ENCODE measurements around the gene AMY2B.
"Not testable (repeated sequence)": the region's sequence is repeated elsewhere in the genome, so short reads cannot be mapped to it uniquely, and the experiment has no call there.

The AMY2B gene

DNA sequence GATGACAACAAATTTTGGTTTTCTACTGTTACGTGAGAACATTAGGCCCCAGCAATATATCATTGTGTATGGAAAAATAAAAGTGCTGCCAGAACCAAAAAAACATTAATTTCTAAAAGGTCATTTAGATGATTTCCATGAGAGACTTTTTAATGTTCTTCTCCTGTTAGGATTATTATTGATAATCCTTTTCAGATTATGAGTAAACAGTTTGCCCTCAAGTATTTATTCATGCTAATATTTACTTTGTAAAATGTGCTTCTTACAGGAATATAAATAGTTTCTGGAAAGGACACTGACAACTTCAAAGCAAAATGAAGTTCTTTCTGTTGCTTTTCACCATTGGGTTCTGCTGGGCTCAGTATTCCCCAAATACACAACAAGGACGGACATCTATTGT is at the start of gene AMY2B:
Gene AMY2B, plus strand, starts transcription at position 301 of the 400 bp plus-strand sequence. Its CDS starts 14 bp downstream, at position 315.
- DNase-seq = not testable (repeated sequence)

DNA sequence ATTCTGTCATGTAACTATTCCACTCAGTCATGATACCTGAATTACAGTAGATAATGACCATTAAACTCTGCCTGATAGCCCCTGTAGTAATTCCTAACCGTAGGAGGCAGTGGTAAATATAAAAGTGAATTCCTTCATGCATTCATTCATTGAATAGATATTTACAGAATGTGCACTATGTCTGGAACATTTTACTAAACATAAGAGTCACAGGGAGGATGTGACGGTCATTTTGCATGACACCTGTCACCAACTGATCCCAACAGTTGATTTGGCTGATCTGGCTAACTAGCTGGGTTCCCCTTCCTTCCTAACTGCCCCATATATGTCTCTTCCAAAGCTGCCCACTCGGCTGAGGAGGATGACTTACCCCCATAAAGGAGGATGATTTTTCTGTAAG is 48.0 kb upstream of the AMY2B start:
- DNase-seq = no peak

DNA sequence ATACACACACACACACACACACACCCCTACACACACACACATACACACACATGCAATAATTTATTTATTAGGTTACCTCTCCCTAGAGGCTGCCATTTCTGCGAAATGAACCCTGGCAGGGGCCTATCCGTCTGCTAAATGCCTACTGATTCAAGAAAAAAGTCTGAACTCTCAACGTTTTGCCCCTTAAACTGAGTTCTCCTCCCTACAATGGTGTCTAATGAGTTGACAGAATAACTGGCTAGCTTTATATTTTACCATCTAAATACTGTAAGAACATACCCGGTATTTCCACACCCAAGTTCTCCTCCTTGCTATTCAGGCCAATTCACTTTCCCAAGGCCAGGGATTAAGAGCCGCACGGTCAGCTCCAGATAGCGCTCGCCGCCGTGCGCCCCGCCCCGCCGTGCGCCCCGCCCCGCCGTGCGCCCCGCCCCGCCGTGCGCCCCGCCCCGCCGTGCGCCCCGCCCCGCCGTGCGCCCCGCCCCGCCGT is 46.2 kb upstream of the AMY2B start:
- no peak for DNase-seq

DNA sequence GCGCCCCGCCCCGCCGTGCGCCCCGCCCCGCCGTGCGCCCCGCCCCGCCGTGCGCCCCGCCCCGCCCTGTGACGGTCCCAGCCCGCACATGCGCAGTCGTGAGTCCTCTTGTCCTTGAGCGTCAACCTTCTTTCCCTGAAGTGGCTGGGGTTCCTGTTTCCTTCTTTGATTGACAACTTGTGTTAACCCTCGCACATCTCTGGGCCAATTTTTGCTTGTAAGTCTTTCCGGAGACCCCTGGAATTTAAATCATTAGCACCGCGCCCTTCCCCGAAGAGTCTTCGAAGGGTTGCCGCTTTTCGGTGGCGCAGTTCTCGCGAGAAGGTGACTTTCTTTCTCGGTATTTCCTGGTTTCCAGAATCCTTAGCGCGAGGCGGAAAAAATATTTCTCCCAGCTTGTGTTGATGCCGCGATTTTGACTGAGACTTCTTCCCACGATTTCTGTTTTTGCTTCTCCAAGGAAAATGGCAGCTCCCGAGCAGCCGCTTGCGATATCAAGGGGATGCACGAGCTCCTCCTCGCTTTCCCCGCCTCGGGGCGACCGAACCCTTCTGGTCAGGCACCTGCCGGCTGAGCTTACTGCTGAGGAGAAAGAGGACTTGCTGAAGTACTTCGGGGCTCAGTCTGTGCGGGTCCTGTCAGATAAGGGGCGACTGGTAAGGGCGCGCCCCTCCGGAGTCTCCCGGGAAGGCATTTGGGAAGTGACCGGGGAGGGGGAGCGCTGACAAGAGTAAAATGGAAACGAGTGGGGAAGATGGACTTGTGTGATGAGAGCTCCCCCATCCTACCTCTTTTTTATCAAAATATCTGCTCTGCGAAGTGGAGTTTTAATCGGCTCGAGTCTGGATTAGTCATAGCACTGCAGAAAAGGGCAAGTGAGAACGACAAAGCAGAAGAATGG is 45.5 kb upstream of the AMY2B start, which contains the start of gene RNPC3:
Gene RNPC3, plus strand, starts transcription at position 93 of the 901 bp plus-strand sequence. Its CDS starts 372 bp downstream, at position 465.
- peak; percentile 94 for DNase-seq

DNA sequence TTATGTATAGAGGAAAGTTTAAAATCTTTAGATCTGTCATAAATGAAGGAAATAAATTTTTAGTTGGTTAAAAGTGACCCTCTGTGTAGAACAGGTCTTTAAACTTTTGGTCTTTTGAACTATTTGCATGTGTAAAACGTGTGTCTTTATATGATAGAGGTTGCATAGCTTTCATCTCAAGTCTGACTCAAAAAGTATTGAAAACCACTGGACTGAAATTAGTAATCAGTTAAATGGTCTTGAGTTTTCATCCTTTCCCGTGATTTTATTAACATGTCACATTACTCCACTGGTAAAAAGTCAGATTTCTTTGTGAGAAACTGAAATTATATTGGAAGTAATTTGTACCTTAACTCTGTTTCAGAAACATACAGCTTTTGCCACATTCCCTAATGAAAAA is 44.1 kb upstream of the AMY2B start:
- no peak for DNase-seq

DNA sequence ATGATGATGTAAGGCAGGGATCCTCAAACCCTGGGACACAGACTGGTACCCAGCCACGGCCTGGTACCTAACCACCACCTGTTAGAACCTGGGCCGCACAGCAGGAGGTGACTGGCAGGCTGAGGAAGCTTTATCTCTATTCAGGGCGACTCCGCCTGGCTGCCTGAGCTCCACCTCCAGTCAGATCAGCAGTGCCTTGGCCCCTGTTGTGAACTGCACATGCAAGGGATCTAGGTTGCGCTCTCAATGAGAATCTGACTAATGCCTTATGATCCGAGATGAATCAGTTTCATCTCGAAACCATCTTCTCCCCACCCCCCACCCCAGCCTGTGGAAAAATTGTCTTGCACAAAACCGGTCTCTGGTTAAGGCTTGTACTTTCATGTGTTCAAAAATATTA is 41.6 kb upstream of the AMY2B start:
- peak; percentile 65 for DNase-seq

DNA sequence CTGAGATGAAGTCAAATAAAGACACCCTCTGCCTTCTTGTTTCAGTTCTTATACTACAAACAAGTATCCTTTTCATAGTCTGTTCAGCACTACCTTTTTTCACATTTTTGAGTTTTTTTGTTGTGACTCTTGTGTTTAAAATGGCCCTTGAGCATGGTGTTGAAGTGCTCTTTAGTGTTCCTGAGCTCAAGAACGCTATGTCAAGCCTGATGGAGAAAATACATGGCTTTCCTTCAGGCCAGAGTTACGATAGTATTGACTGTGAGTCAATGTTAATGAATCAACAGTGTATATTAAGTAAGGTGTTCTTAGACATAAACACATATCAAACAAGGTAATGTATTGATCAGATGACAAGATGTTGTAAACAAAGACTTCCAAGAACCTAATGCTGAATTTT is 33.2 kb upstream of the AMY2B start:
- DNase-seq = no peak

DNA sequence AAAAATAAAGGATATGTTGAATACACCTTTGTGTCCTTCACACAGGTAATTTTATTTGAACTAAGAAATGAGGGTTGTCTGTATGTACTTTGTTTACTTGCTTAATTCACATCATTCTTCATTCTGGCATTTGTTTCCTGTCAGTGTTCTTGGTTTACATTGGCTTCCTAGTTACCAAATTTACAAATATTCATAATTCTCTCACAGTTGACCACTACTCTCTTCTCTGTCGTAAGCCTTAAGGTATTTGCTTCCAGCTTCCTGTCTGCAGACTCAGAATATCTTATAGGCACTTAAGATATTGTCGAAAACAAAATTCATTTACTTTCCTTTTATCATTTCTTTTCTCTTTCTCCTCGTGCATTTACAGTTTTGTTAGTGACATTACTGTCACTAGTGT is 30.0 kb upstream of the AMY2B start:
- no peak for DNase-seq

DNA sequence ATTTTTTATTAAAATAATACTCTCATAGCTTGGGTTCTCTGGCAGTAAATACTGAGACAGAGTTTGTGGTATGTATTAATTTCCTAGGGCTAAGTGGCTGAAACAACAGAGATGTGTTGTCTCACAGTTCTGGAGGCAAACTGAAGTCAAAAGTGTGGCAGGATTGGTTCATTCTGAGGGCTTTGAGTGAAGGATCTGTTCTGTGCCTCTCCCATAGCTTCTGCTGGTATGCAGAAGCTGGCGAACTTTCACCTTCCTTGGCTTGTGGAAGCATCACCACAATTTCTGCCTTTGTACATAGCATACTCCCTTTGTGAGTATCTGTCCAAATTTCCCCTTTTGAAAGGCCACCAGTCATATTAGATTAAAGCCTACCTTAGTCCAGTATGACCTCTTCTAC is 24.9 kb upstream of the AMY2B start:
- DNase-seq = no peak

DNA sequence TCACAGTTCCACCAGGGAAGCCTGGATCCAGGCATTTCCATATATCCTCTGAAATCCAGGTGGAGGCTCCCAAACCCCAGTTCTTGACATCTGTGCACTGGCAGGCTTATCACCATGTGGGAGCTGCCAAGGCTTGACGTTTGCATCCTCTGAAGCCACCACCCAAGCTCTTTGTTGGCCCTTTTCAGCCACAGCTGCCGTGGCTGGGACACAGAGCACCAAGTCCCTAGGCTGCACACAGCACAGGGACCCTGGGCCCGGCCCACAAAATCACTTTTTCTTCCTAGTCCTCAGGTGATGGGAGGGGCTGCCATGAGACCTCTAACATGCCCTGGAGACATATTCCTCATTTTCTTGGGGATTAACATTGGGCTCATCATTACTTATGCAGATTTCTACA is 23.5 kb upstream of the AMY2B start:
- no peak for DNase-seq

DNA sequence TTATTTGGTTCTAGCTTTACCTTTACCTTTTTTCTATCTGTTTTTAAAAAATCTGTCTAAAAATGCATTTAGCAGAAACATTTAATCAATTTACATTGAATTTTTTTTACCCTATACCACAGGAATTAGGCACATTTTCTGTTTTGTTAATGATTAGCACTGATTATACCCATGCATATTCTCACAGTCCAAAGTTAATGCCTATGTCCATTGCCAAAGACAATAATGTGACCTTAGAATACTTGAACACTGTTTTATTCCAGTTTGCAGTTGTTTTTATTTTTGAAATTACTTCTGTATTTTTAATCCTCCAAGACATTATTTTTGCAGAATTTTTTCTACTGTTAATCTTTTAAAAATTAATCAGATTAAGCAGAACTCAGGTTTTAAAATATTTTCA is 11.0 kb upstream of the AMY2B start:
- no peak for DNase-seq

DNA sequence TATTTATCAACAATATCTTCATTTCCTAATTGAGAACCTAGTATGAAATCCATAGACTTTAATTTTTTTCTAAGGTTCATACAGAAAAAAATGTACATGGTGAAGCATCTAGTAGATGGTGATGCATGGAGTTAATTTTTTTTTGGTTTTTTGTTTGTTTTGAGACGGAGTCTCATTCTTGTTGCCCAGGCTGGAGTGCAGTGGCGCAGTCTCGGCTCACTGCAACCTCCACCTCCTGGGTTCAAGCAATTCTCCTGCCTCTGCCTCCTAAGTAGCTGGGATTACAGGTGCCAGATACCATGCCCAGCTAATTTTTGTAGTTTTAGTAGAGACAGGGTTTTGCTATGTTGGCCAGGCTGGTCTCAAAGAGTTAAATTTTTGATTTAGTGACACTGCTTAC is 10.3 kb upstream of the AMY2B start:
- DNase-seq = not testable (repeated sequence)

DNA sequence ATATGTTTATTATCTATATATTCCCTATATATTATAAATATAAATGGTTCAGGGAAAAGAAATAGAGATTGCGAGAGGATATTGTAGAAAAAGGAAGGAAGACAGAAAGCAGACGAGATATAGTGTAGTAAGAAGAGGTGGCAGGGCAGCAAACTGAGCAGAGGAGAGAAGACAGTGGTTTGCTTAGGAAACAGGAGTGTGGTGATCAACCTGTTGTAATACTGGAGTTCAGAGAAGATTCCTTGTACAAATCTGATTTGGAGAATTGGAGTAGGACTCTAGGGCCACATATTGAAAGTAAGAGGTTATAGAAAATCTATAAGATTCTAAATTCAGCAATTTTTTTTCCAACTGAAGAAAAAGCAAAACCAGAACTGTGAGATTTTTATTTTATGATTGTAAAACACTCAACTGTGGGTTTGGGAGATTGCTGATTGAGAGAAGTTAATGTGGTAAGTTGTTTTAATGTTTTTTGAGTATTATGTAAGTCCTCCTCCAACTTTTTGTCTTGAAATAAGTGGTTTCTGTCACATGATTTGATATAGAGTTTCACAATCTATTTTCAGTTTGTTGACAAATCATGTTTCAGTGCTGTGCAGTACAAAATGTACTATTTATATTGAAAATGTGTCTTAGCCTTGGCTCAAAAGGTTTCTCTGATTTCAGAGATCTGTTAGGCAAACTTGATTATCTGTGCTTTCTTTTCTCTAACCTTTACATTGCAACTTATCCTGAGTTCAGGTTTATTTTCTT is 9.6 kb upstream of the AMY2B start:
- DNase-seq = no peak

DNA sequence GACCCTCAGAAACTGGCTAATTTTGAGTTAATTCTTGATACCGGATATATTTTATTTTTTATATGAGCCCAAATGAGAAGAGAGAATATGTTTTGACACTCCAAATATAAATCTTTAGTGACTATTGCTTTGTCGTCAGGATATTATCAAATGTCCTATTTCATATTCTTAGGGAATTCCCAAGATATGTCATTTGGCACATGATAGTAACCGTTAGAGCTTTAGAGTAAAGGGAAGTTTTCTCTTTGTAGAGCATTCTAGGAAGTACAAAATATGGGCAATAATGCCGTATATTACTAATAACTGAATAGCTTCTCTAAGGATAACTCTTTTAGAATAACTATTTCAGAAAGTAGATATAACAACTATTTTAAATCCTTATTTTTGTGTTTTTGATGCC is 8.3 kb upstream of the AMY2B start:
- DNase-seq = no peak

DNA sequence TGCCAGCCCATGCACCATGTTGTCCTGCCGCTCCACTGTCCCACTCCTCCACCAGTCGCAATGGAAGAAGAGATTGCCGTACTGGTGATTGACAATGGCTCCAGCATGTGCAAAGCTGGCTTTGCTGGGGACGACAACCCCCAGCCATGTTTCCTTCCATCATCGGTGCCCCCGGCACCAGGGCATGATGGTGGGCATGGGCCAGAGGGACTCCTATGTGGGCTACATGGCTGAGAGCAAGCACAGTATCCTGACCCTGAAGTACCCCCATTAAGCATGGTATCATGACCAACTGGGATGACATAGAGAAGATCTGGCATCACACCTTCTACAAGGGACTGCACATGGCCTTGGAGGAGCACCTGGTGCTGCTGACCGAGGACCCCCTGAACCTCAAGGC is 1.9 kb upstream of the AMY2B start:
- no peak for DNase-seq

DNA sequence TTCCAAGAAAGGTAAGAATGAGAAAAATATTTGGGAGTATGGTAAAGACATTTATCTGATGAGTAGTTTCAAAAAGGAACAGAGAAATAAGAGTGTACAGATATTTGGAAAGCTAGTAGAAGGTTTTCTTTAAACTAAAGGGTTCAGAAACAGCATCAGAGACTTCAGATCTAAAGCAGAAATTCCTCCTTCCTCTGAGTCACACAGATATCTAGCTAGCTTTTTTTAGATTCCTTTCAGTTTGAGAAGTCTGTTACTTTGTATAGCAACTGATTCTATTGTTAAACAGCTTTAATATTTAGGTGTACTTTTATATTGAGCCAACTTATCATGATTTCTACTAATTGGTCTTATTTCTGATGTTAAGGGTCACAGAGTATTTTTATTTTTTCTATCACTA is 4.7 kb downstream of the AMY2B start:
- DNase-seq = no peak

DNA sequence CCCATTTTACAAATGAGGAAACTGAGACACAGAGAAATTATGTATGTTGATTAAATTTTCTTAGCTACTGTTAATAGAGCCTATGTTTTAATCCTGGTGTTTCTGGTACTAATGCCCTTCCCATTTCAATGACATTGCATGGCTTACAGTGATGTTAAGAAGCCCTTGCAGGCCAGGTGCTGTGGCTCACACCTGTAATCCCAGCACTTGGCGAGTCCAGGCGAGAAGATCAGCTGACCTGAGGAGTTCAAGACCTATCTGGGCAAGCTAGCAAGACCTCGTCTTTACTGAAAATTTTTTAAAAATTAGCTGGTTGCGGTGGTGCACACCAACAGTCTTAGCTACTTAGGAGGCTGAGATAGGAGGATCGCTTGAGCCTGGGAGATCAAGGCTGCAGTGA is 5.4 kb downstream of the AMY2B start:
- DNase-seq = not testable (repeated sequence)

DNA sequence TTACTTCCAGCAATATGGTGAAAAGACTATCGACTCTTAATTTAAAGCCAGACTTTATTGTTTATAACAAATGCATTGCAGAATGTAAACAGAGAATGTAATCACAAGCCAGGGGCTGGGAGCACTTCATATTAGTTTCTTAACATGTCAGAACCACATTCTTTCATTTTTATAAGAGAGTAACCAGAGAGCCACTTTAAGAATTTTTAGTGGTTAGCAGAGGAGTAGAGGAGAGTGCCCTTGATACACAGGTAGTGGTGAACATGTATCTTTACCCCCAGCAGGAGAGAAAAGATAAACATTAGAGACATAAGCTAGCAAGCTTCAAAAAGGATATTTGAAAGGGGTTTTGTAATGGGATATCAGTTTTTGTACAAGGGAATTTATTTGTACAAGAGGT is 11.1 kb downstream of the AMY2B start:
- DNase-seq = no peak

DNA sequence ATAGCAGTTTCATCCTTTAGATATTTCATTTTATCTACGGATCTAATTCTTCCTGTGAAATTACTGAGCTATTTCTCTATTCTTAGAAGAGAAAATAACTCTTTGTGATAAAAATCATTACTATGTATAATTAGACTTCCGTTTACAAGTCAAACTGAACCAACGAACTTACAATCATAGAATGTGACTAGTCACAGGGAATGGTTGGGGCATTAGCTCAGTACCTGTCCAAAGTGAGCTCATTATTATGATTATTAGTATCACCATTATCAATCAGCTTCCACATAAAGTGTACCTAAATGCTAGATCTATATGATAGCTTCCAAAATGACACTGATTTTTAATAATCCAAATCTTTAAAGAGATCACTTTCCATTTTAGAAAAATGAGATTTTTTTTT is 12.5 kb downstream of the AMY2B start:
- DNase-seq = no peak

DNA sequence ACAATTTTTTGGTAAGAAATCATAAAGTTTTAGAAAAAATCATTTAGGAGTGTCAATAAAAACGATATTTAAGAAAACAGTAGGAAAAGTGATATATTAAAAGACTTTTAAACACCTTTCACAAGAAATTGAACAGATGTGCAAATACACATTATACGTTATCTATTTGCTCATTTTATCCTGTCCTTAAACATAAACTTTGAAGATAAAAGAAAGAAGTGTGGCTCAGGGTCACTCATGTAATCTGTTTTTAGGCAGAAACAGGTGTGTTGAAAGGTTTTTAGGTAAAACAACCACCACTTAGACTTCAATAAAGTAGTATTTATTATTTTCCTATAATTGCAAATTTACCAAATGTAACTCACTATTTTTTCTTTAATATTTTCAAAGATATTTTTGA is 13.1 kb downstream of the AMY2B start:
- no peak for DNase-seq

DNA sequence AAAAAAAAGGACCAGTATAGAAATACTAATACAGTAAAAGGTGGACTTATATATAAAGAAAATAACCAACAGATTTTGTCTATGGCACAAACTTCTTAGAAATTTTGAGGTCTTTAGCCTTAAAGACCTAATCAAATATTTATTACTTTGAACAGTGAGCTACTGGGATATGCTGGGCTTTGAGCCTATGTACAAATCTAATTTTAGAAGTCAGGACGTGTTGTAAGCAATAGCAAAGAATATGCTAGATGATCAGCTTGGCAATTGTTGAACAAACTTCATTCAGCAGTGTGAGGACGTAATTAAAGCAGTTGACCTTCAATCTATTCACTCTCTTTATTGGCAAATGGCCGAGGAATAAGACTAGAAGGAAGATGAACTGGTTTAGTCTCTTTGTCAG is 31.4 kb downstream of the AMY2B start:
- DNase-seq = not testable (repeated sequence)

DNA sequence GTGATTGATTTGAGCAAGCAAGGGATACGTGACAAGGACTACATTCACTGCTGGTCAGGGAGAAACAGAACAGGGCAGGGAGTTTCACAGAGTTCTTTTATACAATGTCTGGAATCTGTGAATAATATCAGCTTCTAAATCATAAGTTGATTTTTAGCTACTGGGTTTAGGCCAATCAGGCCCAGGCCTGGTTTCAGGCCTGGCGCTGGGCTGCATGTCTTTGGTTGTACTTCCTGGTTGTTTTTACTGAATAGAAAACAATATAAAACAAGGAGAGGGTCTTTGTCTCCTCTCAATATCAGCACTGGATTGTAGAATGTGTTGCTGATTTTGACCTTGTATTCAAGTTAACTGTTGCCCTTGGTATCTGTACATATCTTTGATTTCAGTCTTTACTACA is 45.0 kb downstream of the AMY2B start:
- DNase-seq = no peak

DNA sequence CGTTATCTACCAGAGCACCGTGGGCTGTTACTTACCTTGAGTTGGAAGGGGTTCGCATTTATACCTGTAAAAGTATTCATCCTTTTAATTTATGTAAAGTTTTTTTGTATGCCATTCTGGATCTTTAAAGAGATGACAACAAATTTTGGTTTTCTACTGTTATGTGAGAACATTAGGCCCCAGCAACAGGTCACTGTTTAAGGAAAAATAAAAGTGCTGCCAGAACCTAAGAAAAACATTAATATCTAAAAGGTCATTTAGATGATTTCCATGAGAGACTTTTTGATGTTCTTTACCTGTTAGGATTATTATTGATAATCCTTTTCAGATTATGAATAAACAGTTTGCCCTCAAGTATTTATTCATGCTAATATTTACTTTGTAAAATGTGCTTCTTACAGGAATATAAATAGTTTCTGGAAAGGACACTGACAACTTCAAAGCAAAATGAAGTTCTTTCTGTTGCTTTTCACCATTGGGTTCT is 45.6 kb downstream of the AMY2B start, which contains the start of gene AMY2A:
Gene AMY2A, plus strand, starts transcription at position 434 of the 484 bp plus-strand sequence. Its CDS starts 14 bp downstream, at position 448.
- DNase-seq = not testable (repeated sequence)

DNA sequence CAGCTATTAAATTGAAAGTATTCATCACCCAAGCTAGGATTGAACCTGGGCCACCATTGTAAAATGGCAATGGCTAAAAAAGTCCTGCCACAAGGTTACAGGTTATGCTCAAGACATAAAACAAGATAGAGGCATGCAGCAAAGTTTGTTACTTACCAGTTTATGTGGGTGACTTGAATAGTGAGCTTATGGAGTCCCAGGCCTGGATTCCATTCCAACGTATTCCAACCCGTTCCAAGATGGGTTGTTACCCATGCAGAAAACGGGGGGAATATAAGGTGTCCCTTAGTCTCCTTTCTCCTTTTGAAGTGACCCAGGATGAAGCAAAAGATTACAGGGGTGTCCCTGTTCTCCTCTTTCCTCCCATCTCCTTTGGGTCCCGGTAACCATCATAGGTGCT is 56.0 kb downstream of the AMY2B start:
- not testable (repeated sequence) for DNase-seq
